ENCODE results near the gene CBLC.

DNA sequence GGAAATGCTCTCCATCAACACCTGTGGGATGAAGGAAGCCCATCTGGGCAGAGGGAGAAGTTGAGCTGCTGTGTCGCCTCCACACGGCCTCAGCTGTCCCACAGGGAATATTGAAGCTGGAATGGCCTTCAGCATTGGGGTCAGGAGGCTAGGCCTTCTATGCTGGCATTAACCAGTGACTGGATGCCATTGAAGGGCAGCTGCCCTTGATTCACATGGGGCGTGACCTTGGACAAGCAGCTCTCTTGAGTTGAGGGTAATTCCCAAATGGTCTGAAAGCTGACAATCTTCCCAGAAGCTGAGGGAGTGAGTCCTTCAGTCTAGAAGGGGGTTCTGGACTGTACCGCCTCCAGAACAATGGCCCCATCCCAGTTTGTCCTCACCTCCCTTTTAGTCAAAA, 22.5 kb upstream of the CBLC start:
- no peak for TF ChIP-seq ARNT (IDR thresholded peaks at IDR 0.05)
- no peak for TF ChIP-seq BHLHE40 (IDR thresholded peaks at IDR 0.05; ENCODE audit: borderline replicate concordance)
- TF ChIP-seq HDGF (IDR thresholded peaks at IDR 0.05; ENCODE audit: borderline replicate concordance) = no peak
- no peak for TF ChIP-seq ZNF384 (IDR thresholded peaks at IDR 0.05)
- TF ChIP-seq FOXM1 (IDR thresholded peaks at IDR 0.05; ENCODE audit: borderline replicate concordance) = no peak
- TF ChIP-seq ELF4 (IDR thresholded peaks at IDR 0.05) = no peak
- no peak for TF ChIP-seq SP1 (IDR thresholded peaks at IDR 0.05)
- no peak for TF ChIP-seq PKNOX1 (IDR thresholded peaks at IDR 0.05)
- TF ChIP-seq FOXK2 (IDR thresholded peaks at IDR 0.05) = no peak
- no peak for TF ChIP-seq CTBP1 (IDR thresholded peaks at IDR 0.05; ENCODE audit: borderline replicate concordance)
- TF ChIP-seq FOXA1 (IDR thresholded peaks at IDR 0.05) = no peak
